Tibial nerve (tissue), 4 donors: ENCODE measurements around the gene PEMT. TPM values are rescaled to one million over a fixed set of nuclear protein-coding genes. Genes with fewer than 3 reads are reported as not detected.
"Not testable (repeated sequence)": the region's sequence is repeated elsewhere in the genome, so short reads cannot be mapped to it uniquely, and the experiment has no call there.

Experiments
- DNase-seq, 2 donors: peaks; one replicate each; pipeline ENCODE4 v3.0.0-alpha.2; 2019; ENCODE audit warnings: low spot score in 2 of 2
- H3K27ac ChIP-seq, 4 donors: fragments of 200-600 bp; sonication (generic) in 3 of 4; one replicate each; pipeline ENCODE4 v1.5.1; 2017 to 2019; ENCODE audit warnings: mild to moderate bottlenecking in 1 of 4
- H3K27me3 ChIP-seq, 2 donors: fragments of 200-600 bp; sonication (generic) in 1 of 2; one replicate each; pipeline versions ENCODE4 v1.5.1 to v1.6.0; 2017 to 2019
- H3K36me3 ChIP-seq, 3 donors: fragments of 200-600 bp; sonication (generic); one replicate each; pipeline ENCODE4 v1.5.1; 2018 to 2019
- H3K4me1 ChIP-seq, 4 donors: fragments of 200-600 bp; sonication (generic) in 3 of 4; one replicate each; pipeline ENCODE4 v1.5.1; 2017 to 2019
- H3K4me3 ChIP-seq, 4 donors: fragments of 200-600 bp; sonication (generic) in 3 of 4; one replicate each; pipeline ENCODE4 v1.5.1; 2017 to 2019; ENCODE audit warnings: mild to moderate bottlenecking in 1 of 4, moderate library complexity in 1 of 4
- H3K9me3 ChIP-seq, 4 donors: fragments of 200-600 bp; sonication (generic) in 3 of 4; one replicate each; pipeline ENCODE4 v1.5.1; 2017 to 2019
- CTCF ChIP-seq, 5 experiments: fragments of 200-600 bp in 3 of 5; fragments of 450-650 bp in 2 of 5; sonication (generic) in 3 of 5; IDR thresholded peaks; one replicate each; pipeline ENCODE4 v1.5.1; 2016 to 2019; ENCODE audit warnings: antibody characterized with exemption in 5 of 5, mild to moderate bottlenecking in 3 of 5, moderate library complexity in 2 of 5
- EP300 ChIP-seq, 2 donors: sonication (generic); formaldehyde crosslinking; IDR thresholded peaks; one replicate each; pipeline ENCODE4 v1.6.1; 2017; ENCODE audit warnings: antibody characterized with exemption in 2 of 2, mild to moderate bottlenecking in 1 of 2
- POLR2A ChIP-seq, 2 donors: fragments of 450-650 bp; IDR thresholded peaks; one replicate each; pipeline ENCODE4 v1.6.1; 2017; ENCODE audit warnings: antibody characterized with exemption in 2 of 2, mild to moderate bottlenecking in 2 of 2, moderate library complexity in 2 of 2
- WGBS, 2 donors: methylation state at CpG; one replicate each; pipeline ENCODE4 v1.1.5; 2018; 5-methylcytosine and 5-hydroxymethylcytosine counted together
- total RNA-seq, 4 donors: library from RNA; depleted of rRNA; stranded (reverse); fragments of >200 nt; gene quantifications; one replicate each; pipeline ENCODE4 v1.1.0, GENCODE V29; 2016

PEMT gene
- total RNA-seq, 4 donors from 2014 or later = 29.5 to 80.8 (median 58.8) TPM

GRCh38 chr17:17487998-17488397 is 103.5 kb downstream of the PEMT start:
- Histone ChIP-seq H3K27me3 (no peaks in the 10 kb centered on the region), H3K4me1 (peaks cover 0 to 15% (median 0%) of the 10 kb centered on the region in 4 donors), H3K27ac (no peak overlapping the region), H3K36me3 (peaks cover 2 to 71% (median 7%) of the 10 kb centered on the region in 3 donors), H3K9me3 (no peaks in the 10 kb centered on the region), H3K4me3 (no peak overlapping the region)
- no peak for TF ChIP-seq EP300 (IDR thresholded peaks at IDR 0.05)
- no peak for TF ChIP-seq CTCF (IDR thresholded peaks at IDR 0.05)
- no peak for DNase-seq
- WGBS, 2 donors = 48% methylated on average over 2 of the region's 2 CpGs

GRCh38 chr17:17486416-17486815 is 105.1 kb downstream of the PEMT start:
- H3K4me1 ChIP-seq, H3K27ac ChIP-seq, DNase-seq, H3K27me3 ChIP-seq, H3K4me3 ChIP-seq, H3K9me3 ChIP-seq: not testable (repeated sequence)
- H3K36me3 ChIP-seq = peaks cover 2 to 57% (median 3%) of the 10 kb centered on the region in 3 donors
- WGBS, 2 donors = 89 to 93% methylated on average over 11 to 15 of the region's 23 CpGs

GRCh38 chr17:17485420-17485819 is 106.1 kb downstream of the PEMT start:
- no peak for DNase-seq
- H3K4me3 ChIP-seq = no peak overlapping the region
- no peaks in the 10 kb centered on the region for H3K27me3 ChIP-seq
- TF ChIP-seq POLR2A (IDR thresholded peaks at IDR 0.05) = no peak
- no peak for TF ChIP-seq CTCF (IDR thresholded peaks at IDR 0.05)
- TF ChIP-seq EP300 (IDR thresholded peaks at IDR 0.05) = no peak
- H3K4me1 ChIP-seq = peaks cover 0 to 15% (median 0%) of the 10 kb centered on the region in 4 donors
- no peaks in the 10 kb centered on the region for H3K9me3 ChIP-seq
- H3K36me3 ChIP-seq = peaks cover 0 to 53% (median 2%) of the 10 kb centered on the region in 3 donors
- 92 to 94% methylated on average over 6 of the region's 6 CpGs for WGBS, 2 donors
- H3K27ac ChIP-seq = no peak overlapping the region

- 65% methylated on average over 12 of the region's 12 CpGs for WGBS, 2 donors
- H3K9me3 ChIP-seq = no peaks in the 10 kb centered on the region
- no peak for TF ChIP-seq CTCF (IDR thresholded peaks at IDR 0.05)
- no peak for TF ChIP-seq POLR2A (IDR thresholded peaks at IDR 0.05)
- TF ChIP-seq EP300 (IDR thresholded peaks at IDR 0.05) = no peak
- H3K36me3 ChIP-seq = peaks cover 0 to 56% (median 2%) of the 10 kb centered on the region in 3 donors
- H3K27me3 ChIP-seq = no peaks in the 10 kb centered on the region
- H3K4me1 ChIP-seq = peaks cover 0 to 22% (median 0%) of the 10 kb centered on the region in 4 donors
- H3K4me3 ChIP-seq = no peak overlapping the region
- H3K27ac ChIP-seq = no peak overlapping the region
- DNase-seq = no peak
Observed at GRCh38 chr17:17484451-17484899, 107.0 kb downstream of the PEMT start.

- no peak for DNase-seq
- no peak overlapping the region for H3K4me3 ChIP-seq
- H3K9me3 ChIP-seq = no peaks in the 10 kb centered on the region
- H3K4me1 ChIP-seq = peaks cover 0 to 43% (median 19%) of the 10 kb centered on the region in 4 donors
- H3K27me3 ChIP-seq = no peaks in the 10 kb centered on the region
- H3K27ac ChIP-seq = no peak overlapping the region
- 69 to 80% methylated on average over 5 of the region's 5 CpGs for WGBS, 2 donors
- peaks cover 0 to 34% (median 2%) of the 10 kb centered on the region in 3 donors for H3K36me3 ChIP-seq
- TF ChIP-seq POLR2A (IDR thresholded peaks at IDR 0.05) (no peak), CTCF (IDR thresholded peaks at IDR 0.05) (no peak), EP300 (IDR thresholded peaks at IDR 0.05) (no peak)
Observed at GRCh38 chr17:17481860-17482259, 109.6 kb downstream of the PEMT start.
